Measurements from ENCODE around the gene ESYT2. TPM values are rescaled to one million over a fixed set of nuclear protein-coding genes. Genes with fewer than 3 reads are reported as not detected.

The ESYT2 gene
- polyA plus RNA-seq, 2 donors = 25.4 to 28.9 TPM

GRCh38 chr7:158685693-158686092 lies 143.6 kb downstream of the ESYT2 start:
- Histone ChIP-seq H3K9me3 (ENCODE audit: control insufficient read depth in 2 of 2, insufficient read depth in 1 of 2, low read depth in 1 of 2, low read length in 1 of 2) (no peaks in the 10 kb centered on the region), H3K27me3 (ENCODE audit: control insufficient read depth in 1 of 2, insufficient read depth in 2 of 2, low read length in 2 of 2) (no peaks in the 10 kb centered on the region), H3K36me3 (ENCODE audit: control insufficient read depth in 2 of 2, insufficient read depth in 2 of 2, low read length in 1 of 2) (peaks cover 4 to 9% of the 10 kb centered on the region in 2 donors), H3K27ac (ENCODE audit: low read depth in 2 of 2, low read length in 1 of 2) (no peak overlapping the region), H3K4me1 (ENCODE audit: control insufficient read depth in 2 of 2, insufficient read depth in 2 of 2, low read length in 1 of 2) (no peaks in the 10 kb centered on the region), H3K4me3 (ENCODE audit: low read depth in 1 of 2, low read length in 2 of 2) (no peak overlapping the region)
- WGBS, 2 donors = 95 to 96% methylated on average over 4 of the region's 4 CpGs

- H3K4me1 ChIP-seq (ENCODE audit: control insufficient read depth in 2 of 2, insufficient read depth in 2 of 2, low read length in 1 of 2) = no peaks in the 10 kb centered on the region
- no peak overlapping the region for H3K27ac ChIP-seq (ENCODE audit: low read depth in 2 of 2, low read length in 1 of 2)
- no peaks in the 10 kb centered on the region for H3K9me3 ChIP-seq (ENCODE audit: control insufficient read depth in 2 of 2, insufficient read depth in 1 of 2, low read depth in 1 of 2, low read length in 1 of 2)
- H3K27me3 ChIP-seq (ENCODE audit: control insufficient read depth in 1 of 2, insufficient read depth in 2 of 2, low read length in 2 of 2) = no peaks in the 10 kb centered on the region
- no peak overlapping the region for H3K4me3 ChIP-seq (ENCODE audit: low read depth in 1 of 2, low read length in 2 of 2)
- peaks cover 4 to 10% of the 10 kb centered on the region in 2 donors for H3K36me3 ChIP-seq (ENCODE audit: control insufficient read depth in 2 of 2, insufficient read depth in 2 of 2, low read length in 1 of 2)
- WGBS, 2 donors = 97 to 100% methylated on average over 1 of the region's 1 CpG
Measured at GRCh38 chr7:158684329-158684728, 145.0 kb downstream of the ESYT2 start.

GRCh38 chr7:158683541-158683940 lies 145.8 kb downstream of the ESYT2 start:
- Histone ChIP-seq H3K27ac (ENCODE audit: low read depth in 2 of 2, low read length in 1 of 2) (no peak overlapping the region), H3K36me3 (ENCODE audit: control insufficient read depth in 2 of 2, insufficient read depth in 2 of 2, low read length in 1 of 2) (peaks cover 8 to 9% of the 10 kb centered on the region in 2 donors), H3K9me3 (ENCODE audit: control insufficient read depth in 2 of 2, insufficient read depth in 1 of 2, low read depth in 1 of 2, low read length in 1 of 2) (no peaks in the 10 kb centered on the region), H3K27me3 (ENCODE audit: control insufficient read depth in 1 of 2, insufficient read depth in 2 of 2, low read length in 2 of 2) (no peaks in the 10 kb centered on the region), H3K4me1 (ENCODE audit: control insufficient read depth in 2 of 2, insufficient read depth in 2 of 2, low read length in 1 of 2) (no peaks in the 10 kb centered on the region), H3K4me3 (ENCODE audit: low read depth in 1 of 2, low read length in 2 of 2) (no peak overlapping the region)
- 79 to 85% methylated on average over 2 of the region's 2 CpGs for WGBS, 2 donors

GRCh38 chr7:158682456-158682855 lies 146.9 kb downstream of the ESYT2 start:
- no peak overlapping the region for H3K27ac ChIP-seq (ENCODE audit: low read depth in 2 of 2, low read length in 1 of 2)
- no peak overlapping the region for H3K4me3 ChIP-seq (ENCODE audit: low read depth in 1 of 2, low read length in 2 of 2)
- H3K27me3 ChIP-seq (ENCODE audit: control insufficient read depth in 1 of 2, insufficient read depth in 2 of 2, low read length in 2 of 2) = no peaks in the 10 kb centered on the region
- H3K36me3 ChIP-seq (ENCODE audit: control insufficient read depth in 2 of 2, insufficient read depth in 2 of 2, low read length in 1 of 2) = peaks cover 6% of the 10 kb centered on the region in 2 donors
- no peaks in the 10 kb centered on the region for H3K9me3 ChIP-seq (ENCODE audit: control insufficient read depth in 2 of 2, insufficient read depth in 1 of 2, low read depth in 1 of 2, low read length in 1 of 2)
- no peaks in the 10 kb centered on the region for H3K4me1 ChIP-seq (ENCODE audit: control insufficient read depth in 2 of 2, insufficient read depth in 2 of 2, low read length in 1 of 2)

Other genes with a start within 250 kb of the ESYT2 start
- under 1 TPM; 0.37 to 0.40 TPM for gene PTPRN2, start 241.7 kb downstream of the ESYT2 start, polyA plus RNA-seq
- gene NCAPG2, start 124.7 kb downstream of the ESYT2 start, polyA plus RNA-seq = 1 to 10 TPM; 4.9 to 8.1 TPM
- 10 to 100 TPM in 1 of 2 donors, 1 to 10 TPM in 1; 6.0 to 12.5 TPM for gene DYNC2I1, start 27.0 kb upstream of the ESYT2 start, polyA plus RNA-seq